ENCODE data around the gene ENOX1.

GRCh38 chr13:43239275-43239840, 547.4 kb downstream of the ENOX1 start:
- no peak for TF ChIP-seq CTCF (IDR thresholded peaks at IDR 0.05)
- TF ChIP-seq POLR2A (IDR thresholded peaks at IDR 0.05), result no peak
